HCT116 (cell line): ENCODE results near the gene INAFM1. TPM values are rescaled to one million over a fixed set of nuclear protein-coding genes. Genes with fewer than 3 reads are reported as not detected.

Experiments used
- ATAC-seq: fragments of 200-7000 bp; cut with Tn5 transposase; 2 replicates; pipeline ENCODE4 v1.9.1; 2020; ENCODE audit warnings: mild to moderate bottlenecking, moderate library complexity
- BruUV-seq: library from RNA; stranded (reverse); fragments of 400-500 nt; replicated peaks from 2 replicates; lab custom pipeline; 2021; lab: Mats Ljungman, UMichigan
- CTCF ChIA-PET: fragments of 300-600 bp; sonication (Branson Sonifier 250); formaldehyde crosslinking; loops from one replicate; lab custom pipeline; 2021; ENCODE audit warnings: antibody characterized with exemption; lab: Charles Lee
- POLR2A ChIA-PET: fragments of 300-600, 350-600 bp; sonication (Branson Sonifier 250); formaldehyde crosslinking; loops from one replicate; lab custom pipeline; 2021; ENCODE audit warnings: antibody characterized with exemption; lab: Charles Lee
- RAD21 ChIA-PET, 2 experiments: fragments of 300-600 bp; sonication (Branson Sonifier 250); formaldehyde crosslinking; loops; one replicate each; lab custom pipeline; 2023; ENCODE audit warnings: low total read pairs in 2 of 2; ENCODE audit not compliant: uncharacterized antibody in 2 of 2, unreplicated experiment in 2 of 2, low non-redundant PET in 1 of 2; lab: Charles Lee
- DNase-seq: peaks from one replicate; pipeline ENCODE4 v3.0.0-alpha.2; 2010; ENCODE audit warnings: low read depth, low spot score
- H2AFZ ChIP-seq: fragments of 200-600 bp; shearing (Covaris generic), sonication (generic); 2 replicates; pipeline ENCODE4 v1.6.1; 2017; ENCODE audit warnings: low read depth, mixed run types, mixed read lengths, antibody characterized with exemption, low read length; ENCODE audit not compliant: poor library complexity, severe bottlenecking
- H3K27ac ChIP-seq: 2 replicates; pipeline ENCODE4 v1.5.1; 2012; ENCODE audit warnings: low read depth, low read length
- H3K27me3 ChIP-seq: fragments of 200-600 bp; sonication (generic); 2 replicates; pipeline ENCODE4 v1.6.1; 2016; ENCODE audit warnings: mixed run types, low read length, mixed read lengths; ENCODE audit not compliant: insufficient read depth
- H3K36me3 ChIP-seq, 2 experiments: fragments of 200-500 bp in 1 of 2; fragments of 200-600 bp in 1 of 2; sonication (Bioruptor generic) in 1 of 2; sonication (generic) in 1 of 2; 2 replicates each; pipeline versions ENCODE4 v1.5.1 to v1.6.1; 2014 to 2016; ENCODE audit warnings: low read length in 2 of 2, inconsistent platforms in 1 of 2, mixed read lengths in 1 of 2, mixed run types in 1 of 2; ENCODE audit not compliant: insufficient read depth in 2 of 2, control insufficient read depth in 1 of 2
- H3K4me1 ChIP-seq, 2 experiments: fragments of 200-600 bp in 1 of 2; sonication (generic) in 1 of 2; 2 replicates each; pipeline versions ENCODE4 v1.5.1 to v1.6.1; 2012 to 2017; ENCODE audit warnings: low read length in 2 of 2, inconsistent platforms in 1 of 2, mild to moderate bottlenecking in 1 of 2, mixed read lengths in 1 of 2, mixed run types in 1 of 2, moderate library complexity in 1 of 2; ENCODE audit not compliant: insufficient read depth in 2 of 2, control insufficient read depth in 1 of 2
- H3K4me2 ChIP-seq: fragments of 200-600 bp; sonication (generic); 2 replicates; pipeline ENCODE4 v1.6.1; 2017; ENCODE audit warnings: mixed run types, low read length, mixed read lengths
- H3K4me3 ChIP-seq, 2 experiments: fragments of 200-600 bp in 1 of 2; sonication (generic) in 1 of 2; replicated peaks in 1 of 2; 2 replicates each; pipeline ENCODE4 v1.5.1; 2011 to 2016; ENCODE audit warnings: low read length in 2 of 2, control low read depth in 1 of 2, low read depth in 1 of 2, mild to moderate bottlenecking in 1 of 2, mixed read lengths in 1 of 2, mixed run types in 1 of 2
- H3K79me2 ChIP-seq: fragments of 200-600 bp; sonication (generic); 2 replicates; pipeline ENCODE4 v1.6.1; 2017; ENCODE audit warnings: mild to moderate bottlenecking, mixed run types, low read length, moderate library complexity, mixed read lengths; ENCODE audit not compliant: insufficient read depth
- H3K9ac ChIP-seq: fragments of 200-600 bp; sonication (generic); 2 replicates; pipeline ENCODE4 v1.6.1; 2016; ENCODE audit warnings: low read length, mixed read lengths
- H3K9me2 ChIP-seq: fragments of 200-600 bp; sonication (generic), shearing (Covaris generic); 2 replicates; pipeline ENCODE4 v1.6.1; 2017; ENCODE audit warnings: mixed run types, mild to moderate bottlenecking, moderate library complexity; ENCODE audit not compliant: insufficient read depth
- H3K9me3 ChIP-seq, 2 experiments: fragments of 200-500 bp in 1 of 2; fragments of 200-600 bp in 1 of 2; sonication (Bioruptor generic) in 1 of 2; sonication (generic) in 1 of 2; 2 replicates each; pipeline ENCODE4 v1.6.1; 2014 to 2017; ENCODE audit warnings: low read length in 2 of 2, mixed read lengths in 2 of 2, inconsistent platforms in 1 of 2, low read depth in 1 of 2, mild to moderate bottlenecking in 1 of 2, mixed run types in 1 of 2, moderate library complexity in 1 of 2; ENCODE audit not compliant: control insufficient read depth in 1 of 2, insufficient read depth in 1 of 2
- H4K20me1 ChIP-seq: fragments of 200-600 bp; sonication (generic), shearing (Covaris generic); 2 replicates; pipeline ENCODE4 v1.6.1; 2017; ENCODE audit warnings: mixed run types, mild to moderate bottlenecking, moderate library complexity; ENCODE audit not compliant: insufficient read depth
- EGR1 ChIP-seq: IDR thresholded peaks from 2 replicates; pipeline ENCODE4 v1.6.1; 2012; ENCODE audit warnings: low read depth
- ELF1 ChIP-seq: IDR thresholded peaks from 2 replicates; pipeline ENCODE4 v1.6.1; 2012; ENCODE audit warnings: low read depth, borderline replicate concordance
- MAX ChIP-seq: IDR thresholded peaks from 2 replicates; pipeline ENCODE4 v1.6.1; 2012
- POLR2A ChIP-seq: IDR thresholded peaks from 2 replicates; pipeline ENCODE4 v1.7.0; 2011; ENCODE audit warnings: borderline replicate concordance; ENCODE audit not compliant: insufficient read depth, insufficient read length; ENCODE audit errors: extremely low read depth
- SP1 ChIP-seq: IDR thresholded peaks from 2 replicates; pipeline ENCODE4 v1.6.1; 2012; ENCODE audit warnings: low read depth
- TCF7L2 ChIP-seq: IDR thresholded peaks from 2 replicates; pipeline ENCODE4 v1.7.0; 2011; ENCODE audit warnings: borderline replicate concordance, inconsistent platforms; ENCODE audit not compliant: insufficient read depth, insufficient read length; ENCODE audit errors: extremely low read depth
- ZBTB33 ChIP-seq: IDR thresholded peaks from 2 replicates; pipeline ENCODE4 v1.6.1; 2011; ENCODE audit warnings: mild to moderate bottlenecking, low read length, moderate library complexity; ENCODE audit not compliant: insufficient replicate concordance; ENCODE audit errors: extremely low read depth
- ZFX ChIP-seq: fragments of 450-650 bp; IDR thresholded peaks from 2 replicates; pipeline ENCODE4 v1.6.1; 2017
- intact Hi-C: fragments of 100-400 bp; cut with micrococcal nuclease; formaldehyde crosslinking; loops from 2 replicates; pipeline ENCODE4 v1.10.0; 2022
- total RNA-seq: library from RNA; stranded (reverse); gene quantifications from one replicate; pipeline ENCODE4 v1.2.1, GENCODE V29; 2021; ENCODE audit not compliant: unreplicated experiment

Gene INAFM1
- total RNA-seq, 1 experiment from 2014 or later: 22.9 TPM

DNA sequence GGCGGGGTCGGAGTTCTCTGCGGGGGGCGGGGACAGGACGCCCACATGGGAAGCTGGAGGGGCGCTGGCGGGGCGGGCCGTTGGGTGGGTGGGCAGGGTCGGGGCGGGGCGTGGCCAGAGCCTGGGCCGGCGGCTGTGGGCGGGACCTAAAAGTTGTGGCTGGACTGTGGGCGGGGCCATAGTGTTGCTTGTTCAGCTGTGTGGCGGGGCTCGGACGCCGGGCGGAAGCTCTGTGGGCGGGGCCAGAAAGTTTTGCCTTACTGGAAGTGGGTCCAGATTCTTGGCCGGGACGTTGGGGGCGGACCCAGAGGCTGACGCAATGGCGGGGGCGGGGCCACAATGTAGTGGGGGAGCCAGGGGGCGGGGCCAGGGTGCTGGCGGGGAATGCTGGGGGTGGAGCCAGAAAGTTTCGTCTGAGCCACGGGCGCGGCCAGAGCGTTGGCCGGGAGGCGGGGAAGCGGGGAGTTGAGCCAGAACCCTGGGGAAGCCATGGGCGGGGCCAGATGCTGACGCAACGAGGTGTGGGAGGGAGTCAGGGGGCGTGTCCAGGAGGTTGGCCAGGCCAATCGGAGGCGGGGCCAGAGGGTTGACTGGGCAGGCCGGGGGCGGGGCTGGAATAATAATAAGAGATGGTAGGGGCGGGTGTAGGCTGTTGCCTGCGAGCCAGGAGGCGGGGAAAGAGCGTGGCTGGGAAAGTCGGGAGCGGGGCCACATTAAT, 17.8 kb upstream of the INAFM1 start:
- intact Hi-C loops: loop anchor here (1.0 to 5.0 kb wide), 2 partner anchors 16 to 220 kb away; no protein-coding TSS in a partner anchor

More for the DNA sequence above, 17.8 kb upstream of the INAFM1 start:
- H3K9me2 ChIP-seq: no peaks in the 10 kb centered on the region
- CTCF ChIA-PET: interaction anchor here (0.6 to 2.0 kb wide), 13 partner anchors 9 to 451 kb away, joined by 3 to 16 read pairs (median 4); partner anchors contain the start of gene TMEM160
- H3K4me3 ChIP-seq: peak overlapping the region; percentile 77 to 90
- peak; percentile 83 for ATAC-seq
- H3K27me3 ChIP-seq: no peaks in the 10 kb centered on the region
- peak overlapping the region; percentile 98 for H3K4me2 ChIP-seq
- peak overlapping the region; percentile 92 for H3K27ac ChIP-seq
- POLR2A ChIA-PET: interaction anchor here (0.6 to 2.9 kb wide), 13 partner anchors 12 to 190 kb away, joined by 3 to 28 read pairs (median 4); partner anchors contain the start of genes INAFM1 and ZC3H4
- DNase-seq: peak; percentile 95
- TF ChIP-seq POLR2A (no peak), SP1 (peak; percentile 80), ZBTB33 (no peak), MAX (no peak), TCF7L2 (no peak), ELF1 (no peak), ZFX (no peak), EGR1 (peak; percentile 87)
- peak overlapping the region; percentile 76 for H3K9ac ChIP-seq
- no peak overlapping the region for H2AFZ ChIP-seq
- peaks cover 16 to 31% of the 10 kb centered on the region in 2 experiments; a peak in 3 of 4 replicates for H3K36me3 ChIP-seq
- H3K9me3 ChIP-seq: no peaks in the 10 kb centered on the region
- RAD21 ChIA-PET: interaction anchor here (1.0 to 1.4 kb wide), 5 partner anchors 13 to 46 kb away, joined by 3 to 5 read pairs (median 4); no protein-coding TSS in a partner anchor
- no peaks in the 10 kb centered on the region for H4K20me1 ChIP-seq
- peaks cover 27% of the 10 kb centered on the region for H3K79me2 ChIP-seq
- no TSS peak for BruUV-seq
- peaks cover 27 to 37% of the 10 kb centered on the region in 2 experiments for H3K4me1 ChIP-seq
